Medulla oblongata (tissue), 1 donor: ENCODE data around the gene KRTAP19-7.

Source experiments
- DNase-seq: peaks from one replicate; pipeline ENCODE4 v3.0.0-alpha.2; 2015; ENCODE audit errors: extremely low spot score

KRTAP19-7 gene

GRCh38 chr21:30561264-30561895 lies at the start of gene KRTAP19-7:
TSS of gene KRTAP19-7 (minus strand) at chr21:30561314. CDS start at chr21:30561289, 25 bp downstream.
- no peak for DNase-seq

GRCh38 chr21:30605968-30606367 lies 44.9 kb upstream of the KRTAP19-7 start:
- no peak for DNase-seq

GRCh38 chr21:30600787-30601186 lies 39.7 kb upstream of the KRTAP19-7 start, which contains the start of gene KRTAP22-1:
TSS of gene KRTAP22-1 (plus strand) at chr21:30601087.
- DNase-seq = no peak

- no peak for DNase-seq
These were observed 37.7 kb upstream of the KRTAP19-7 start, which contains the start of gene KRTAP6-2 for GRCh38 chr21:30598802-30599201. TSS of gene KRTAP6-2 (minus strand) at chr21:30598902. CDS start at chr21:30598874, 28 bp downstream.

GRCh38 chr21:30592140-30592539 lies 31.0 kb upstream of the KRTAP19-7 start, which contains the start of gene KRTAP6-3:
TSS of gene KRTAP6-3 (plus strand) at chr21:30592440. CDS start at chr21:30592446, 6 bp downstream.
- no peak for DNase-seq

GRCh38 chr21:30590297-30590696 lies 29.2 kb upstream of the KRTAP19-7 start, which contains the start of gene KRTAP22-2:
TSS of gene KRTAP22-2 (minus strand) at chr21:30590397.
- DNase-seq = no peak

- no peak for DNase-seq
These were observed 21.8 kb upstream of the KRTAP19-7 start for GRCh38 chr21:30582870-30583269.

- no peak for DNase-seq
These were observed 19.0 kb upstream of the KRTAP19-7 start for GRCh38 chr21:30580132-30580531.

- no peak for DNase-seq
These were observed 18.2 kb upstream of the KRTAP19-7 start for GRCh38 chr21:30579346-30579745.

GRCh38 chr21:30577766-30578165 lies 16.7 kb upstream of the KRTAP19-7 start:
- no peak for DNase-seq

GRCh38 chr21:30567617-30568016 lies 6.5 kb upstream of the KRTAP19-7 start:
- DNase-seq = no peak

- no peak for DNase-seq
These were observed 2.5 kb upstream of the KRTAP19-7 start for GRCh38 chr21:30563630-30564029.

- DNase-seq = no peak
These were observed 2.0 kb upstream of the KRTAP19-7 start for GRCh38 chr21:30563072-30563471.

- no peak for DNase-seq
These were observed 843 bp upstream of the KRTAP19-7 start for GRCh38 chr21:30561957-30562356.

GRCh38 chr21:30555095-30555494 lies 6.0 kb downstream of the KRTAP19-7 start:
- no peak for DNase-seq

- DNase-seq = no peak
These were observed 8.3 kb downstream of the KRTAP19-7 start for GRCh38 chr21:30552782-30553181.

GRCh38 chr21:30541764-30542163 lies 19.4 kb downstream of the KRTAP19-7 start, which contains the start of gene KRTAP19-6:
TSS of gene KRTAP19-6 (minus strand) at chr21:30541864. CDS start at chr21:30541833, 31 bp downstream.
- no peak for DNase-seq

GRCh38 chr21:30518876-30519275 lies 42.2 kb downstream of the KRTAP19-7 start:
- no peak for DNase-seq

GRCh38 chr21:30515681-30516080 lies 45.4 kb downstream of the KRTAP19-7 start:
- DNase-seq = no peak
